PC-9 (cell line): ENCODE results near the gene FYN.

Source experiments
- CTCF ChIP-seq: fragments of 200-600 bp; sonication (generic); conservative IDR thresholded peaks from 2 replicates; pipeline ENCODE4 v1.6.1; 2017; ENCODE audit warnings: mixed run types, antibody characterized with exemption, mild to moderate bottlenecking, moderate library complexity
- EZH2 ChIP-seq: fragments of 200-600 bp; sonication (generic); IDR thresholded peaks from 2 replicates; pipeline ENCODE4 v1.8.0; 2017; ENCODE audit warnings: antibody characterized with exemption, low read depth

GRCh38 chr6:111874025-111874415, 768 bp upstream of the FYN start:
- no peak for TF ChIP-seq CTCF
- no peak for TF ChIP-seq EZH2
